ENCODE results near the gene INTS11. TPM values are rescaled to one million over a fixed set of nuclear protein-coding genes. Genes with fewer than 3 reads are reported as not detected.

Gene INTS11
- total RNA-seq, 2 experiments from 2014 or later: 126 to 135 TPM

- no peak overlapping the region for H3K27ac Mint-ChIP-seq
- no peaks in the 10 kb centered on the region for H3K27me3 Mint-ChIP-seq
- no peaks in the 10 kb centered on the region for H3K9me3 Mint-ChIP-seq (ENCODE audit: low read depth)
- H3K4me1 Mint-ChIP-seq: no peaks in the 10 kb centered on the region
- CTCF ChIA-PET: no interaction called here
- H3K4me3 Mint-ChIP-seq: no peak overlapping the region
- no peaks in the 10 kb centered on the region for H3K36me3 Mint-ChIP-seq
- DNase-seq (no peak), ATAC-seq (no peak)
Observed at GRCh38 chr1:1335283-1335682, 10.8 kb upstream of the INTS11 start.

GRCh38 chr1:1334835-1335234 is 10.4 kb upstream of the INTS11 start:
- DNase-seq (no peak), ATAC-seq (no peak)
- H3K4me1 Mint-ChIP-seq: no peaks in the 10 kb centered on the region
- no peak overlapping the region for H3K4me3 Mint-ChIP-seq
- H3K27ac Mint-ChIP-seq: no peak overlapping the region
- H3K9me3 Mint-ChIP-seq (ENCODE audit: low read depth): peaks cover 2% of the 10 kb centered on the region
- no peaks in the 10 kb centered on the region for H3K36me3 Mint-ChIP-seq
- CTCF ChIA-PET: no interaction called here
- H3K27me3 Mint-ChIP-seq: no peaks in the 10 kb centered on the region

GRCh38 chr1:1333551-1334241 is 9.2 kb upstream of the INTS11 start:
- Mint-ChIP-seq H3K36me3 (no peaks in the 10 kb centered on the region), H3K27me3 (no peaks in the 10 kb centered on the region), H3K4me3 (no peak overlapping the region), H3K4me1 (no peaks in the 10 kb centered on the region), H3K27ac (no peak overlapping the region), H3K9me3 (ENCODE audit: low read depth) (peaks cover 3% of the 10 kb centered on the region)
- ATAC-seq: no peak
- CTCF ChIA-PET: no interaction called here
- no peak for DNase-seq

GRCh38 chr1:1332774-1333480 is 8.5 kb upstream of the INTS11 start:
- CTCF ChIA-PET: no interaction called here

GRCh38 chr1:1332031-1332755 is 7.7 kb upstream of the INTS11 start:
- ATAC-seq: no peak
- H3K36me3 Mint-ChIP-seq: no peaks in the 10 kb centered on the region
- H3K27ac Mint-ChIP-seq: no peak overlapping the region
- H3K9me3 Mint-ChIP-seq (ENCODE audit: low read depth): peaks cover 3% of the 10 kb centered on the region
- H3K4me1 Mint-ChIP-seq: no peaks in the 10 kb centered on the region
- H3K27me3 Mint-ChIP-seq: no peaks in the 10 kb centered on the region
- CTCF ChIA-PET: no interaction called here
- no peak for DNase-seq
- H3K4me3 Mint-ChIP-seq: no peak overlapping the region

More at GRCh38 chr1:1332774-1333480, 8.5 kb upstream of the INTS11 start:
- ATAC-seq (no peak), DNase-seq (no peak)
- H3K4me1 Mint-ChIP-seq: no peaks in the 10 kb centered on the region
- no peaks in the 10 kb centered on the region for H3K27me3 Mint-ChIP-seq
- no peaks in the 10 kb centered on the region for H3K36me3 Mint-ChIP-seq
- H3K9me3 Mint-ChIP-seq (ENCODE audit: low read depth): peaks cover 3% of the 10 kb centered on the region
- H3K4me3 Mint-ChIP-seq: no peak overlapping the region
- no peak overlapping the region for H3K27ac Mint-ChIP-seq

- no peaks in the 10 kb centered on the region for H3K27me3 Mint-ChIP-seq
- H3K27ac Mint-ChIP-seq: no peak within 1 kb of the TSS
- no peaks in the 10 kb centered on the region for H3K36me3 Mint-ChIP-seq
- ATAC-seq (no peak), DNase-seq (no peak)
- peaks cover 3% of the 10 kb centered on the region for H3K9me3 Mint-ChIP-seq (ENCODE audit: low read depth)
- CTCF ChIA-PET: no interaction called here
- no peak within 1 kb of the TSS for H3K4me3 Mint-ChIP-seq
- H3K4me1 Mint-ChIP-seq: peaks cover under 1% of the 10 kb centered on the region
Observed at GRCh38 chr1:1331068-1331965, 6.9 kb upstream of the INTS11 start, which contains the start of gene TAS1R3. TAS1R3 (plus strand) TSS chr1:1331280; CDS start chr1:1331346, 66 bp downstream.

- Mint-ChIP-seq H3K4me1 (peaks cover 7% of the 10 kb centered on the region), H3K9me3 (ENCODE audit: low read depth) (peaks cover 3% of the 10 kb centered on the region), H3K36me3 (no peaks in the 10 kb centered on the region), H3K27me3 (no peaks in the 10 kb centered on the region), H3K27ac (no peak overlapping the region), H3K4me3 (no peak overlapping the region)
- ATAC-seq: no peak
- no peak for DNase-seq
- CTCF ChIA-PET: no interaction called here
Observed at GRCh38 chr1:1330366-1331067, 6.1 kb upstream of the INTS11 start.

- H3K27ac Mint-ChIP-seq: no peak overlapping the region
- peaks cover 3% of the 10 kb centered on the region for H3K9me3 Mint-ChIP-seq (ENCODE audit: low read depth)
- H3K36me3 Mint-ChIP-seq: no peaks in the 10 kb centered on the region
- H3K27me3 Mint-ChIP-seq: no peaks in the 10 kb centered on the region
- DNase-seq: no peak
- CTCF ChIA-PET: no interaction called here
- H3K4me1 Mint-ChIP-seq: peaks cover 7% of the 10 kb centered on the region
- ATAC-seq: no peak
- no peak overlapping the region for H3K4me3 Mint-ChIP-seq
Observed at GRCh38 chr1:1329304-1330210, 5.1 kb upstream of the INTS11 start.

GRCh38 chr1:1328254-1328653 is 3.8 kb upstream of the INTS11 start:
- Mint-ChIP-seq H3K4me3 (no peak overlapping the region), H3K4me1 (peaks cover 11% of the 10 kb centered on the region), H3K27me3 (no peaks in the 10 kb centered on the region), H3K36me3 (peaks cover 2% of the 10 kb centered on the region), H3K9me3 (ENCODE audit: low read depth) (peaks cover 3% of the 10 kb centered on the region), H3K27ac (no peak overlapping the region)
- CTCF ChIA-PET: no interaction called here
- DNase-seq (no peak), ATAC-seq (no peak)

GRCh38 chr1:1327291-1327690 is 2.8 kb upstream of the INTS11 start:
- peaks cover 2% of the 10 kb centered on the region for H3K36me3 Mint-ChIP-seq
- H3K4me1 Mint-ChIP-seq: peaks cover 17% of the 10 kb centered on the region
- H3K4me3 Mint-ChIP-seq: no peak overlapping the region
- no peak for DNase-seq
- no peak for ATAC-seq
- no peaks in the 10 kb centered on the region for H3K27me3 Mint-ChIP-seq
- H3K9me3 Mint-ChIP-seq (ENCODE audit: low read depth): peaks cover 3% of the 10 kb centered on the region
- no peak overlapping the region for H3K27ac Mint-ChIP-seq
- CTCF ChIA-PET: interaction anchor here (1.6 kb wide), 1 partner anchor 45 kb away, joined by 4 read pairs; no protein-coding TSS in a partner anchor

GRCh38 chr1:1326075-1326605 is 1.7 kb upstream of the INTS11 start:
- H3K9me3 Mint-ChIP-seq (ENCODE audit: low read depth): peaks cover 3% of the 10 kb centered on the region
- DNase-seq (no peak), ATAC-seq (no peak)
- H3K4me1 Mint-ChIP-seq: peaks cover 22% of the 10 kb centered on the region
- H3K27ac Mint-ChIP-seq: no peak overlapping the region
- peak overlapping the region; percentile 78 for H3K4me3 Mint-ChIP-seq
- no peaks in the 10 kb centered on the region for H3K27me3 Mint-ChIP-seq
- CTCF ChIA-PET: interaction anchor here (0.6 to 1.6 kb wide), 2 partner anchors 46 to 74 kb away, joined by 4 to 5 read pairs; no protein-coding TSS in a partner anchor
- H3K36me3 Mint-ChIP-seq: peaks cover 4% of the 10 kb centered on the region
